ENCODE measurements around the gene NAA16.

GRCh38 chr13:41276824-41277223 lies 34.2 kb upstream of the NAA16 start:
- TF ChIP-seq POLR2A (IDR thresholded peaks at IDR 0.05; ENCODE audit: low read length) (no peak), GATA1 (IDR thresholded peaks at IDR 0.05; ENCODE audit: low read depth, low read length) (no peak)
